GM21717 (cell line): ENCODE measurements around the gene EIF4E3.

ENCODE experiments used
- ATAC-seq: cut with Tn5 transposase; IDR thresholded peaks from one replicate; pipeline ENCODE4 v1.9.1; 2021; ENCODE audit warnings: mild to moderate bottlenecking, moderate library complexity; ENCODE audit not compliant: unreplicated experiment

EIF4E3 gene

GRCh38 chr3:71725271-71725991 lies at the start of gene EIF4E3:
Gene EIF4E3 (minus strand): TSS chr3:71725402. CDS start chr3:71725367, 35 bp downstream.
- peak; percentile 47 for ATAC-seq

GRCh38 chr3:71771884-71772283 lies 46.7 kb upstream of the EIF4E3 start:
- no peak for ATAC-seq

- ATAC-seq, result no peak
Measured at GRCh38 chr3:71771126-71771525, 45.9 kb upstream of the EIF4E3 start.

GRCh38 chr3:71763426-71763825 lies 38.2 kb upstream of the EIF4E3 start:
- ATAC-seq, result no peak

GRCh38 chr3:71760140-71760539 lies 34.9 kb upstream of the EIF4E3 start:
- ATAC-seq, result no peak

GRCh38 chr3:71759401-71759800 lies 34.2 kb upstream of the EIF4E3 start:
- ATAC-seq, result no peak

GRCh38 chr3:71758091-71758490 lies 32.9 kb upstream of the EIF4E3 start:
- no peak for ATAC-seq

- no peak for ATAC-seq
Measured at GRCh38 chr3:71754610-71755253, 29.5 kb upstream of the EIF4E3 start.

GRCh38 chr3:71753701-71754609 lies 28.8 kb upstream of the EIF4E3 start, which contains the start of gene GPR27:
Gene GPR27 (plus strand): TSS chr3:71753855. CDS start chr3:71754050, 195 bp downstream.
- ATAC-seq, result no peak

- no peak for ATAC-seq
Measured at GRCh38 chr3:71752831-71753700, 27.9 kb upstream of the EIF4E3 start.

GRCh38 chr3:71751602-71752001 lies 26.4 kb upstream of the EIF4E3 start:
- no peak for ATAC-seq

GRCh38 chr3:71744738-71745137 lies 19.5 kb upstream of the EIF4E3 start:
- ATAC-seq, result no peak

- ATAC-seq, result no peak
Measured at GRCh38 chr3:71742621-71743020, 17.4 kb upstream of the EIF4E3 start.

GRCh38 chr3:71734881-71735280 lies 9.7 kb upstream of the EIF4E3 start:
- no peak for ATAC-seq

GRCh38 chr3:71733319-71733718 lies 8.1 kb upstream of the EIF4E3 start:
- no peak for ATAC-seq

- ATAC-seq, result no peak
Measured at GRCh38 chr3:71732637-71733036, 7.4 kb upstream of the EIF4E3 start.

GRCh38 chr3:71728632-71729342 lies 3.6 kb upstream of the EIF4E3 start:
- no peak for ATAC-seq

GRCh38 chr3:71726146-71726545 lies 944 bp upstream of the EIF4E3 start:
- ATAC-seq, result no peak

GRCh38 chr3:71724584-71725270 lies 475 bp downstream of the EIF4E3 start:
- peak; percentile 41 for ATAC-seq
